ENCODE results near the gene GOLGB1. TPM values are rescaled to one million over a fixed set of nuclear protein-coding genes. Genes with fewer than 3 reads are reported as not detected.
"Not testable (repeated sequence)": the region's sequence is repeated elsewhere in the genome, so short reads cannot be mapped to it uniquely, and the experiment has no call there.

Gene GOLGB1
- total RNA-seq, 1 donor from 2014 or later = 45.4 TPM

- H3K36me3 ChIP-seq = peaks cover 0 to 48% of the 10 kb centered on the region in 2 donors
- no peak overlapping the region for H3K4me3 ChIP-seq
- no peaks in the 10 kb centered on the region for H3K4me1 ChIP-seq
- no peak overlapping the region for H3K27ac ChIP-seq
- no peaks in the 10 kb centered on the region for H3K27me3 ChIP-seq
- intact Hi-C loops (cut with DNase I) = no loop called here
- no peaks in the 10 kb centered on the region for H3K9me3 ChIP-seq
- no peak for TF ChIP-seq POLR2AphosphoS5 (IDR thresholded peaks at IDR 0.05; ENCODE audit: insufficient read depth in 1 of 2, low read depth in 1 of 2)
- no peak for TF ChIP-seq POLR2A (IDR thresholded peaks at IDR 0.05)
- TF ChIP-seq CTCF (IDR thresholded peaks at IDR 0.05) = no peak
- no peak for DNase-seq (ENCODE audit: extremely low spot score in 2 of 2)
Measured at GRCh38 chr3:121781611-121782010, 32.1 kb upstream of the GOLGB1 start.

GRCh38 chr3:121775095-121775494 is 25.6 kb upstream of the GOLGB1 start:
- H3K36me3 ChIP-seq = peaks cover 0 to 44% of the 10 kb centered on the region in 2 donors
- H3K9me3 ChIP-seq; intact Hi-C loops (cut with DNase I); H3K4me1 ChIP-seq; DNase-seq (ENCODE audit: extremely low spot score in 2 of 2); H3K27ac ChIP-seq; H3K4me3 ChIP-seq; H3K27me3 ChIP-seq: not testable (repeated sequence)

- peaks cover 0 to 27% of the 10 kb centered on the region in 2 donors for H3K36me3 ChIP-seq
- H3K4me3 ChIP-seq = no peak overlapping the region
- no peak for DNase-seq (ENCODE audit: extremely low spot score in 2 of 2)
- H3K9me3 ChIP-seq = no peaks in the 10 kb centered on the region
- H3K27me3 ChIP-seq = no peaks in the 10 kb centered on the region
- TF ChIP-seq POLR2AphosphoS5 (IDR thresholded peaks at IDR 0.05; ENCODE audit: insufficient read depth in 1 of 2, low read depth in 1 of 2) (no peak), POLR2A (IDR thresholded peaks at IDR 0.05) (no peak), CTCF (IDR thresholded peaks at IDR 0.05) (no peak)
- H3K27ac ChIP-seq = no peak overlapping the region
- no peaks in the 10 kb centered on the region for H3K4me1 ChIP-seq
- intact Hi-C loops (cut with DNase I) = no loop called here
Measured at GRCh38 chr3:121769246-121769645, 19.7 kb upstream of the GOLGB1 start.

GRCh38 chr3:121768452-121768851 is 18.9 kb upstream of the GOLGB1 start:
- intact Hi-C loops (cut with DNase I) = no loop called here

GRCh38 chr3:121759541-121760202 is 10.1 kb upstream of the GOLGB1 start:
- Histone ChIP-seq H3K36me3 (no peaks in the 10 kb centered on the region), H3K4me1 (no peaks in the 10 kb centered on the region), H3K27me3 (no peaks in the 10 kb centered on the region), H3K9me3 (no peaks in the 10 kb centered on the region), H3K27ac (no peak overlapping the region), H3K4me3 (no peak overlapping the region)
- no peak for DNase-seq (ENCODE audit: extremely low spot score in 2 of 2)
- TF ChIP-seq POLR2A (IDR thresholded peaks at IDR 0.05) (no peak), POLR2AphosphoS5 (IDR thresholded peaks at IDR 0.05; ENCODE audit: insufficient read depth in 1 of 2, low read depth in 1 of 2) (no peak), CTCF (IDR thresholded peaks at IDR 0.05) (no peak)
- intact Hi-C loops (cut with DNase I) = loop anchor here (5.0 kb wide), 1 partner anchor 63 kb away; no protein-coding TSS in a partner anchor

More at GRCh38 chr3:121768452-121768851, 18.9 kb upstream of the GOLGB1 start:
- no peaks in the 10 kb centered on the region for H3K27me3 ChIP-seq
- DNase-seq (ENCODE audit: extremely low spot score in 2 of 2) = no peak
- H3K9me3 ChIP-seq = no peaks in the 10 kb centered on the region
- H3K27ac ChIP-seq = no peak overlapping the region
- H3K4me3 ChIP-seq = no peak overlapping the region
- no peak for TF ChIP-seq CTCF (IDR thresholded peaks at IDR 0.05)
- no peak for TF ChIP-seq POLR2AphosphoS5 (IDR thresholded peaks at IDR 0.05; ENCODE audit: insufficient read depth in 1 of 2, low read depth in 1 of 2)
- TF ChIP-seq POLR2A (IDR thresholded peaks at IDR 0.05) = no peak
- no peaks in the 10 kb centered on the region for H3K4me1 ChIP-seq
- H3K36me3 ChIP-seq = peaks cover 0 to 27% of the 10 kb centered on the region in 2 donors
